ENCODE measurements around the gene ZNF581. TPM values are rescaled to one million over a fixed set of nuclear protein-coding genes. Genes with fewer than 3 reads are reported as not detected.

Gene ZNF581
- total RNA-seq = 19.3 and 22.2 TPM in 2 replicates

GRCh38 chr19:55643003-55643886, at the start of gene ZNF581:
TSS of gene ZNF581 (plus strand) at chr19:55643649. CDS start at chr19:55644572, 923 bp downstream.

GRCh38 chr19:55599468-55599841, 44.0 kb upstream of the ZNF581 start, which contains the start of gene FIZ1:
TSS of gene FIZ1 (minus strand) at chr19:55599517. CDS start at chr19:55597865, 1,652 bp downstream.

GRCh38 chr19:55599842-55600661, 43.4 kb upstream of the ZNF581 start, which contains the start of gene ZNF524:
TSS of gene ZNF524 (plus strand) at chr19:55600288. CDS start at chr19:55602113, 1,825 bp downstream.

GRCh38 chr19:55605637-55606470, 37.6 kb upstream of the ZNF581 start, which contains the start of gene ZNF865:
TSS of gene ZNF865 (plus strand) at chr19:55605647. CDS start at chr19:55613619, 7,972 bp downstream.

GRCh38 chr19:55624109-55625003, 19.1 kb upstream of the ZNF581 start, which contains the start of gene ZNF784:
TSS of gene ZNF784 (minus strand) at chr19:55624566. CDS start at chr19:55624561, 5 bp downstream.

GRCh38 chr19:55640577-55641425, 2.6 kb upstream of the ZNF581 start, which contains the start of gene ZNF580:
TSS of gene ZNF580 (plus strand) at chr19:55641002. CDS start at chr19:55642509, 1,507 bp downstream.

GRCh38 chr19:55647732-55648584, 4.5 kb downstream of the ZNF581 start, which contains the start of gene CCDC106:
TSS of gene CCDC106 (plus strand) at chr19:55648212. CDS start at chr19:55649047, 835 bp downstream.

GRCh38 chr19:55654868-55655647, 11.6 kb downstream of the ZNF581 start, which contains the start of gene U2AF2:
TSS of gene U2AF2 (plus strand) at chr19:55655035. CDS start at chr19:55655105, 70 bp downstream.

GRCh38 chr19:55674841-55675660, 31.6 kb downstream of the ZNF581 start, which contains the start of gene EPN1:
TSS of gene EPN1 (plus strand) at chr19:55675226. CDS start at chr19:55678628, 3,402 bp downstream.

Other genes starting within 250 kb of the ZNF581 start
- gene UBE2S, start 235.9 kb upstream of the ZNF581 start, total RNA-seq = 26.6 and 29.0 TPM in 2 replicates
- not detected in 2 replicates for gene SHISA7, start 200.3 kb upstream of the ZNF581 start, total RNA-seq
- 80.3 and 91.3 TPM in 2 replicates for gene ISOC2, start 182.0 kb upstream of the ZNF581 start, total RNA-seq
- gene C19orf85, start 178.9 kb upstream of the ZNF581 start, total RNA-seq = not detected in 2 replicates
- 3.2 and 4.9 TPM in 2 replicates for gene ZNF628, start 167.0 kb upstream of the ZNF581 start, total RNA-seq
- 14.1 and 14.5 TPM in 2 replicates for gene NAT14, start 158.5 kb upstream of the ZNF581 start, total RNA-seq
- 48.0 and 60.0 TPM in 2 replicates for gene SSC5D, start 155.2 kb upstream of the ZNF581 start, total RNA-seq
- gene SBK2, start 106.5 kb upstream of the ZNF581 start, total RNA-seq = 0.16 TPM in 1 of 2 replicates, not detected in the other
- gene SBK3, start 98.1 kb upstream of the ZNF581 start, total RNA-seq = 0.12 and 0.81 TPM in 2 replicates
- gene ZNF579, start 62.8 kb upstream of the ZNF581 start, total RNA-seq = 8.9 and 9.4 TPM in 2 replicates
- 3.9 and 7.3 TPM in 2 replicates for gene FIZ1, start 44.1 kb upstream of the ZNF581 start, total RNA-seq
- 10.2 and 10.4 TPM in 2 replicates for gene ZNF524, start 43.4 kb upstream of the ZNF581 start, total RNA-seq
- 1.7 and 2.4 TPM in 2 replicates for gene ZNF865, start 38.0 kb upstream of the ZNF581 start, total RNA-seq
- 7.0 and 8.5 TPM in 2 replicates for gene ZNF784, start 19.1 kb upstream of the ZNF581 start, total RNA-seq
- gene ZNF580, start 2.6 kb upstream of the ZNF581 start, total RNA-seq = 7.0 and 8.6 TPM in 2 replicates
- gene CCDC106, start 4.6 kb downstream of the ZNF581 start, total RNA-seq = 11.8 and 13.3 TPM in 2 replicates
- gene U2AF2, start 11.4 kb downstream of the ZNF581 start, total RNA-seq = 84.6 and 96.1 TPM in 2 replicates
- 79.2 and 93.9 TPM in 2 replicates for gene EPN1, start 31.6 kb downstream of the ZNF581 start, total RNA-seq
- not detected in 2 replicates for gene NLRP9, start 94.8 kb downstream of the ZNF581 start, total RNA-seq
- gene RFPL4A, start 115.4 kb downstream of the ZNF581 start, total RNA-seq = not detected in 2 replicates
- not detected in 2 replicates for gene RFPL4AL1, start 125.5 kb downstream of the ZNF581 start, total RNA-seq
- under 0.01 TPM in 1 of 2 replicates, not detected in the other for gene NLRP11, start 188.3 kb downstream of the ZNF581 start, total RNA-seq
- gene NLRP4, start 192.9 kb downstream of the ZNF581 start, total RNA-seq = not detected in 2 replicates